GM21528 (cell line): ENCODE data around the gene CXCR4.

Experiments
- ATAC-seq: cut with Tn5 transposase; IDR thresholded peaks from one replicate; pipeline ENCODE4 v1.9.1; 2021; ENCODE audit warnings: mild to moderate bottlenecking, moderate library complexity; ENCODE audit not compliant: unreplicated experiment, low FRiP score

CXCR4 gene

DNA sequence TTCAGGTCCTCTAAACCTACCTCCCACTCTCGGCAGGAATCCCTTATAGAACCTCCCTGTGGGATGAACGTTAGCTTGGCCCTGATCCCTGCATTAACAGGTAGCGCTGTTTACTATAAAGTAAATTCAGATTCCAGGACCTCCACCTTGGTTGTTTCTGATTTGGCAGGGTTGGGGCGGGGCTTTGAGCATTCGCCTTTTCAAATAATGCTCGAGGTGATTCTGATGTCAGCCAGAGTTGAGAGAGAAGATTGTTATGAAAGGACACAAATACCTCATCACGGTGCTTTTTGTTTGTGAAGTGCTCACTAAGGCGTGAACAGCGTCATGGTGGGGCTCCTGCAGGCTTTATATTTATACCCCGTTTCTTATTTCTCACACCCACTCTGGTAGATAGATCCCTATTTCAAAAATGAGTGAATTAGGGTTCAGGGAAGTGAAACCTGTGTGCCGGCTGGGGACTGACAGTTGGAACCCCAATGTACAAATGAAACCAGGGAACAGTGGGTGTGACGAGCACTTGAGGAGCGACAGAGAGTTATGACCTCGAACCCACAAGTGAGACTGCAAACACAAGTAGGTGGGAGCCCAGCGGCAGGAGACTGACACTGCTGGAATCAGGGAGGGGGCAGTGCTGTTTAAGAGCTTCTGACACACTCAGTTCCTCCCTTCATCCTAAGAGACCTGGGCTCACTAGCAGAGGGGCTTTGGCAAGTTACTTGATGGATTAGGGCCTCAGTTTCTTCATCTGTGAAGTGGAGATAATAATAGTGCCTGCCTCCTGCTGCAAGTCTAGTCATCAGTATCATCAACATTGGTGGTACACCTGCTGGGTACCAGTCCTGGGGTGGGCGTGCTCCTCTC is 14.2 kb upstream of the CXCR4 start:
- ATAC-seq: peak; percentile 81

DNA sequence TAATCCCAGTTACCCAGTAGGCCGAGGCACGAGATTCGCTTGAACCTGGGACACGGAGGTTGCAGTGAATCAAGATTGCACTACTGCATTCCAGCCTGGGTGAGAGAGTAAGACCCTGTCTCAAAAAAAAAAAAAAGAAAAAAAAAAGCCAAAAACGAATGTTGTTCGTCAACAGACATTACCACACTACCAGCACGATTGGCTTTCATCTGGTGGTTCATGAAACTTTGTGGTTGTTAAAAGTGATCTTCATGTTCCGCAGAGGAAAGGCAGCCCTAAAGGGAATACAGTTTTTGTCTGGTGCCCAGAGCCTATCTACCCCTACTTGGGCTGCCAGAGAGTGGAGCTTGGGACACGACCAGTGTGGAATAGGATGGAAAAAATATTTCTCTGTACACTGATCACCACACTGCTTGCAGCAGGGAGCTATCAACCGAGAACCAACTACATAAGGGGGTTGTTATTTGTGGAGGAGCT is 13.6 kb upstream of the CXCR4 start:
- peak; percentile 4 for ATAC-seq

DNA sequence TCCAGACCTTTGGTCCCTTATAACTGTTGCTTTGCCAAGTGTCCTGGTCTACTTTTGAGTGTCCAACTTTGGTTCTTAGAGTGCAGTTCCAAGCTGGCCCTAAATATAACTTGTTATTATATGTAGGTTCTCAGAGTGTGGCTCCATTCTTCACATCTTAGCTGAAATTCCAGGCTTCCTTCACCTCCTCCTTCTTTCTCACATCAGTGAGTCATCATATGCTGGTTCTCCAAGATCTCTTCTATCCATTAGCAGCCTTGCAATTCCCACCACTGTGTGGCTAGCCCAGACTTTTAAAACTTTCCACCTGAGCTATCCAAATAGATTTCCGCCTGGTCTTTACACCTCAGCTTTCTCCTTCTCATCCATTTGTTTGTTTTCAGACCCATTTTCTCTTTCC is 12.6 kb upstream of the CXCR4 start:
- no peak for ATAC-seq

DNA sequence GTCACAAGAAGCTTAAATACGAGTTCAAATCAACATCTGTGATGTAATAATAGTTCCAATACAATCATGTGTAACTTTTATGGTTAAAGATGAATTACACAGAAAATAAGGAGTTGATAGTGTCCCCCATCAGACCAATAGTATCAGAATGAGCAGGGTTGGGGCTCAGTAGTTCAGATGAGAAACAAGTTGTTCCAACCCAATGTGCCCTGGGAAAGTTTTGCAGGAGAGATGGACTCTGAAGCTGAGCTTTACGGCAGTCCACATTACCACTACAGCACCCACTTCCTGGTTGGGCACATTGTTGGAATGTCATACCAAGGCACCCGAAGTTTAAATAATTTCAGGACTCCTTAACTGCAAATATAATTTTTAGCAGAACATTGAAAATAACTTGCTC is 12.1 kb upstream of the CXCR4 start:
- ATAC-seq: no peak

GRCh38 chr2:136129601-136130000 is 11.7 kb upstream of the CXCR4 start:
- no peak for ATAC-seq

- ATAC-seq: no peak
These were observed 11.0 kb upstream of the CXCR4 start for GRCh38 chr2:136128905-136129304.

- no peak for ATAC-seq
These were observed 10.4 kb upstream of the CXCR4 start for GRCh38 chr2:136128366-136128765.

DNA sequence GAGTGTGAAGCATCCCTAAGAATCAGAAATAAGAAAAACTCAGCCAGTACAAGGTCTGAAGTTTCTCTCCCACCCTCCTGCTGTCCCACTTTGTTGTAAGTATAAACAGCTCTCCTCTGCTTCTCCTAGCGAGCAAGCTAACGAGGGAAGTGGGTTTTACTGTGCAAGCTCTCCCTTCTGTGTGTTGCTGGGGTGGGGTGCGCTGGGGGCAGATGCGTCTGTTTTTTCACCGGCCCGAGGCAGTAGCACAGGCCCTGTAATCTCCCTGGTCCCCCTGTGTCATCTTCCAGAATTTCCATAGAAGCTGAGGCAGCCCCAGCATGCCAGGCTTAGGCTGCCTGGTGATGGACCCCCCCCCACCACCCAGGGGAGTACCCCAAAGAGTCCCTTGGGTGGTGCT is 9.4 kb upstream of the CXCR4 start:
- ATAC-seq: no peak

- no peak for ATAC-seq
These were observed 8.5 kb upstream of the CXCR4 start for GRCh38 chr2:136126421-136126926.

DNA sequence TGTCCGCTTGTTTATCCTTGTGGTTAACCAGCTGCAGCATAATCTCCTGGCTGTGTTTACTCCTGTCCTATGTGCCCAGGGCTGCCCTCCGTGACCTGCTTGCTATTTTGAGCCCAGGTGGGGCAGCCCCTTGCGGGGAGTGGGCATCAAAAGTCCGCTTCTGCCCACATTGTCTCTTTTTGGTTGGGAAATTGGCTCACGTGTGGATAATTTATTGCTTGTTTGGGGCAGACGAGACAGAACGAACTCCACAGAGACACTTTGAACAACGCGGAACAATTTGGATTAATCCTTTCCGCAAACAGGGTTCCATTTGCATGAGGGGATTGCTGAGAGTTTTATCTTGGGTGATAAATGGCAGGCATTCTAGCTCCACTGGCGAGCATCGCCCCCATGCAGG is 8.1 kb upstream of the CXCR4 start:
- ATAC-seq: no peak

GRCh38 chr2:136125236-136125635 is 7.3 kb upstream of the CXCR4 start:
- ATAC-seq: no peak

- ATAC-seq: no peak
These were observed 6.9 kb upstream of the CXCR4 start for GRCh38 chr2:136124805-136125204.

DNA sequence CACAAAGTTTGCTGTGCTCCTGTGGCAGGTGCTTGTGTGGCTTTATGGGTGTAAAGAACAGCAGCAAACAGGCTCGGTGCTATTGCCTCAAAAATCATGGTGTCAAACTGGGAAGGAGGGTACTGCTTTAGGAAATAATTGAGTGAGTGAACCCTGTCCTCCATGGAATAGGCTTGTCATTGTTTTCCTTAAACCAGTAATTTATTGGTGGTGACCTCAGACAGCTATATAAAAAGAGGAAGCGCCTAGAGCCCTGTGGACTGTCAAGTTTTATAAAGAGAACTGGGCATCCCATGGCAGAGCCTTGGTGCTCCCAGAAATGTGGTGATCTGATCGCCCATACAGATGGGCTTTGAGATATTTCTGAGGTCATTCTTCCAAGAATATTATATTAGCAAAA is 4.7 kb upstream of the CXCR4 start:
- ATAC-seq: no peak

- no peak for ATAC-seq
These were observed 3.4 kb upstream of the CXCR4 start for GRCh38 chr2:136121204-136121910.

DNA sequence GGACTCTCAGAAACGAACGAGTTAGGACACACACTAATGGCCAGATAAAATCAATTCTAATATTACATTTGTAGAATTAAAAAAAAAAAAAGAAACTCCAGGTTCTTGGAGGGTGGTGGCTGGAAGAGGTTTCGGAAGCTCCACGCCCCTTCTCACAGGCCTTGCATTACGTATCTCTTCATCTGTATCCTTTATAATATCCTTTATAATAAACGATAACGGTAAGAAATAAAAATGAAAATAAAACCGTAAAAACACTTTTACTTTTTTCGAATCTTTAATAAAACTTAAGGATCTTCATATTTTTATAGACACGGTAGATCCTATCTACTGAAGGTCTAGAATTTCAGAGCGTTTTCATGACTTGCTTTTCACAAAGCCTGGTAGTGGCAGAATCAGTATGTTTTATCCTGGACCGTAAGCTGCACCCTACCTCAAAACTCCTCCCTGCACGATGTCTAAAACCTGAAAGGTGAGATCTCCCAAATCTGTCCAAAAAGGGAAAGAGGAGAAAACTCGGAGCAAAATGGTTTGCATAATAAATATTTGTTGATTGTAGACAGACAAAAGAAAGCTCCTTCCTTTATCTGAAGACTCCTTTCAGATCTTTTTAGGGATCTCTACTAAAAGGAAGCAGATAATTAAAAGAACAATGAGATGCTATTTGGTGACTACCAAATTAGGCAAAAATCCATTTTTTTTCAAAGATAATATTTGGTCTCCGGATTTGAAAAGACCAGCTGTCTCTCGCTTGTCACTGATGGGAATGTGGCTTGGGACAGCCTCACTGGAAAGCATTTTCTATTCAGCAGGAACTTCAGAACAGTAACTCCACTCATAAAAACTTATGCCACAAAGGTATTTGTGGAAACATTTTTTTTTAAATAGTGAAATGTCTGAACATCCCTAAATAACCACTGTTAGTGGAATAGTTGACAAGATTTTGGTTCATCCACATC is 2.0 kb upstream of the CXCR4 start:
- no peak for ATAC-seq

GRCh38 chr2:136118819-136119716 is 1.1 kb upstream of the CXCR4 start:
- ATAC-seq: no peak

GRCh38 chr2:136117391-136117841 is 533 bp downstream of the CXCR4 start:
- peak; percentile 25 for ATAC-seq

- ATAC-seq: peak; percentile 68
These were observed 1.0 kb downstream of the CXCR4 start for GRCh38 chr2:136116813-136117390.
